ENCODE results near the gene ZSCAN22.

GRCh38 chr19:58366585-58367430 lies 40.0 kb downstream of the ZSCAN22 start:
- no peak for TF ChIP-seq CTCF (conservative IDR thresholded peaks at IDR 0.05)
- TF ChIP-seq EZH2 (IDR thresholded peaks at IDR 0.05; ENCODE audit: low read depth) = no peak

Data from PC-9 (cell line).